H1 (cell line): Measurements from ENCODE around the gene AMH. TPM values are rescaled to one million over a fixed set of nuclear protein-coding genes. Genes with fewer than 3 reads are reported as not detected.

ENCODE experiments used
- CTCF ChIA-PET: fragments of 300-600 bp; sonication (Branson Sonifier 250); formaldehyde crosslinking; loops from one replicate; lab custom pipeline; 2021; ENCODE audit not compliant: partially characterized antibody; lab: Charles Lee
- POLR2A ChIA-PET: fragments of 300-600 bp; sonication (Branson Sonifier 250); formaldehyde crosslinking; loops from one replicate; lab custom pipeline; 2021; ENCODE audit warnings: inconsistent platforms; ENCODE audit not compliant: partially characterized antibody; lab: Charles Lee
- DNase-seq, 2 experiments: peaks; one replicate each; pipeline versions ENCODE4 v3.0.0 to v3.0.0-alpha.2; 2010 to 2022; ENCODE audit warnings: low spot score in 2 of 2, low read depth in 1 of 2, mixed read lengths in 1 of 2
- FAIRE-seq: peaks from 2 replicates; lab custom pipeline; 2011; peaks lifted over from hg19 to GRCh38; lab: Jason Lieb, UNC
- H2AFZ ChIP-seq: 2 replicates; pipeline ENCODE4 v1.8.1; 2012; ENCODE audit warnings: low read length, inconsistent platforms
- H2AK5ac ChIP-seq: 2 replicates; pipeline ENCODE4 v1.6.1; 2013; ENCODE audit warnings: low read depth, low read length
- H2BK120ac ChIP-seq: replicated peaks from 2 replicates; pipeline ENCODE3; 2013; ENCODE audit warnings: low read depth, low read length, inconsistent platforms
- H2BK12ac ChIP-seq: 2 replicates; pipeline ENCODE4 v1.6.1; 2013; ENCODE audit warnings: low read depth, low read length
- H2BK15ac ChIP-seq: 2 replicates; pipeline ENCODE4 v1.6.1; 2013; ENCODE audit warnings: low read length
- H2BK20ac ChIP-seq: 2 replicates; pipeline ENCODE4 v1.6.1; 2013; ENCODE audit warnings: low read length
- H2BK5ac ChIP-seq: 2 replicates; pipeline ENCODE4 v1.6.1; 2013; ENCODE audit warnings: low read depth, low read length
- H3K14ac ChIP-seq: 2 replicates; pipeline ENCODE4 v1.6.1; 2013; ENCODE audit warnings: inconsistent platforms; ENCODE audit not compliant: insufficient read length
- H3K18ac ChIP-seq: 2 replicates; pipeline ENCODE4 v1.6.1; 2013; ENCODE audit warnings: low read length; ENCODE audit errors: extremely low read depth
- H3K23ac ChIP-seq: 2 replicates; pipeline ENCODE4 v1.6.1; 2013; ENCODE audit warnings: inconsistent platforms; ENCODE audit not compliant: insufficient read length
- H3K23me2 ChIP-seq: 2 replicates; pipeline ENCODE4 v1.6.1; 2013; ENCODE audit warnings: low read depth, low read length
- H3K27ac ChIP-seq: 2 replicates; pipeline ENCODE4 v1.6.1; 2011; ENCODE audit warnings: low read depth, low read length, inconsistent platforms
- H3K27me3 ChIP-seq, 4 experiments: replicated peaks in 1 of 4; 1 replicate in 1 of 4; 2 replicates in 3 of 4; pipeline versions ENCODE4 v1.6.1 to v1.8.1; 2011 to 2013; ENCODE audit warnings: low read length in 3 of 4, mild to moderate bottlenecking in 3 of 4, inconsistent platforms in 2 of 4, mixed read lengths in 2 of 4, moderate library complexity in 1 of 4; ENCODE audit not compliant: control insufficient read depth in 3 of 4, insufficient read depth in 3 of 4; ENCODE audit errors: extremely low read depth in 1 of 4
- H3K36me3 ChIP-seq, 4 experiments: 2 replicates each; pipeline versions ENCODE4 v1.6.1 to v1.8.1; 2011 to 2013; ENCODE audit warnings: mild to moderate bottlenecking in 4 of 4, low read length in 3 of 4, moderate library complexity in 2 of 4, control low read depth in 1 of 4, inconsistent platforms in 1 of 4; ENCODE audit not compliant: insufficient read depth in 4 of 4, control insufficient read depth in 2 of 4
- H3K4ac ChIP-seq: replicated peaks from 2 replicates; pipeline ENCODE3; 2013; ENCODE audit warnings: low read length, low read depth, mixed read lengths, inconsistent platforms; ENCODE audit not compliant: insufficient read length
- H3K4me1 ChIP-seq, 4 experiments: replicated peaks in 1 of 4; 1 replicate in 1 of 4; 2 replicates in 3 of 4; pipeline versions ENCODE4 v1.6.1 to v1.8.1; 2011 to 2013; ENCODE audit warnings: low read length in 3 of 4, inconsistent platforms in 2 of 4, mixed read lengths in 1 of 4; ENCODE audit not compliant: insufficient read depth in 4 of 4, control insufficient read depth in 3 of 4
- H3K4me2 ChIP-seq, 2 experiments: 2 replicates each; pipeline versions ENCODE4 v1.6.1 to v1.8.1; 2011 to 2013; ENCODE audit warnings: low read depth in 2 of 2, low read length in 2 of 2, control low read depth in 1 of 2, inconsistent platforms in 1 of 2, mild to moderate bottlenecking in 1 of 2; ENCODE audit not compliant: insufficient read depth in 1 of 2
- H3K4me3 ChIP-seq, 4 experiments: fragments of 200-600, 300-600 bp in 1 of 4; sonication (generic), shearing (Covaris generic), sonication (Bioruptor Twin) in 1 of 4; 2 replicates each; pipeline versions ENCODE4 v1.5.1 to v1.8.1; 2011 to 2016; ENCODE audit warnings: low read length in 4 of 4, low read depth in 3 of 4, control low read depth in 2 of 4, inconsistent platforms in 2 of 4, mild to moderate bottlenecking in 2 of 4, mixed read lengths in 1 of 4, moderate library complexity in 1 of 4; ENCODE audit not compliant: insufficient read depth in 2 of 4; ENCODE audit errors: extremely low read depth in 1 of 4
- H3K56ac ChIP-seq: replicated peaks from 2 replicates; pipeline ENCODE3; 2013; ENCODE audit warnings: low read depth, mild to moderate bottlenecking, mixed read lengths, low read length, inconsistent platforms; ENCODE audit not compliant: insufficient read length
- H3K79me1 ChIP-seq: 2 replicates; pipeline ENCODE4 v1.6.1; 2013; ENCODE audit warnings: low read depth, low read length, control low read depth
- H3K79me2 ChIP-seq, 2 experiments: 2 replicates each; pipeline versions ENCODE4 v1.6.1 to v1.8.1; 2012 to 2013; ENCODE audit warnings: low read length in 2 of 2, mild to moderate bottlenecking in 2 of 2, inconsistent platforms in 1 of 2; ENCODE audit not compliant: insufficient read depth in 2 of 2, control insufficient read depth in 1 of 2
- H3K9ac ChIP-seq, 4 experiments: replicated peaks in 1 of 4; 1 replicate in 1 of 4; 2 replicates in 3 of 4; pipeline versions ENCODE4 v1.6.1 to v1.8.1; 2011 to 2013; ENCODE audit warnings: low read depth in 3 of 4, low read length in 3 of 4, control low read depth in 2 of 4, mild to moderate bottlenecking in 2 of 4, moderate library complexity in 2 of 4, inconsistent platforms in 1 of 4; ENCODE audit errors: extremely low read depth in 1 of 4
- H3K9me3 ChIP-seq, 2 experiments: 2 replicates each; pipeline versions ENCODE4 v1.6.1 to v1.8.1; 2012 to 2013; ENCODE audit warnings: mild to moderate bottlenecking in 2 of 2, moderate library complexity in 2 of 2, control low read depth in 1 of 2, inconsistent platforms in 1 of 2, low read depth in 1 of 2, low read length in 1 of 2, mixed read lengths in 1 of 2; ENCODE audit not compliant: insufficient read depth in 2 of 2
- H4K20me1 ChIP-seq, 2 experiments: replicated peaks in 1 of 2; 2 replicates each; pipeline versions ENCODE3 to v1.8.1; 2011 to 2013; ENCODE audit warnings: inconsistent platforms in 2 of 2, low read length in 2 of 2, mild to moderate bottlenecking in 1 of 2; ENCODE audit not compliant: insufficient read depth in 2 of 2, control insufficient read depth in 1 of 2
- H4K5ac ChIP-seq: 2 replicates; pipeline ENCODE4 v1.6.1; 2013; ENCODE audit warnings: low read length, low read depth, mixed read lengths, inconsistent platforms; ENCODE audit not compliant: insufficient read length
- H4K8ac ChIP-seq: 2 replicates; pipeline ENCODE4 v1.8.0; 2013; ENCODE audit warnings: mild to moderate bottlenecking, moderate library complexity, low read length, inconsistent platforms; ENCODE audit not compliant: insufficient read depth; ENCODE audit errors: extremely low read depth
- H4K91ac ChIP-seq: replicated peaks from 2 replicates; pipeline ENCODE3; 2013; ENCODE audit warnings: low read length, mixed read lengths, inconsistent platforms; ENCODE audit not compliant: insufficient read length
- EZH2 ChIP-seq: fragments of 200-600 bp; sonication (generic); IDR thresholded peaks from 2 replicates; pipeline ENCODE4 v1.7.1; 2012; ENCODE audit warnings: low read depth, mild to moderate bottlenecking, moderate library complexity, low read length, inconsistent platforms; ENCODE audit not compliant: severe bottlenecking
- WGBS, 2 experiments: shearing (Covaris generic) in 1 of 2; methylation state at CpG; one replicate each; pipeline versions ENCODE4 v1.1.6 to v1.1.7; 2013 to 2015; ENCODE audit warnings: low lambda C conversion rate in 2 of 2, mixed read lengths in 2 of 2, inconsistent platforms in 1 of 2, low coverage in 1 of 2, missing lambda C conversion rate in 1 of 2; ENCODE audit not compliant: insufficient replicate concordance in 2 of 2, insufficient coverage in 1 of 2, insufficient read length in 1 of 2; ENCODE audit errors: extremely low coverage in 1 of 2, missing lambda C conversion rate in 1 of 2; 5-methylcytosine and 5-hydroxymethylcytosine counted together
- microRNA counts: library from miRNA; unstranded; fragments of <30 nt; microRNA quantifications from one replicate; lab custom pipeline; 2015
- microRNA-seq, 2 experiments: library from miRNA; unstranded; fragments of <30 nt; microRNA quantifications; one replicate each; pipeline versions ENCODE4 to v1.2.0, GENCODE V29; 2016 to 2020; ENCODE audit warnings: borderline microRNAs expressed in 2 of 2, borderline number of aligned reads in 2 of 2, borderline replicate concordance in 1 of 2
- polyA plus RNA-seq, 7 experiments: library from polyadenylated mRNA; depleted of rRNA in 3 of 7; stranded (reverse) in 5 of 7; unstranded in 2 of 7; fragments of >200 nt in 5 of 7; fragments of 200-250 nt in 2 of 7; gene quantifications; 1 replicate in 5 of 7; 2 replicates in 1 of 7; 4 replicates in 1 of 7; pipeline versions ENCODE4 v1.2.1 to v1.2.3, GENCODE V29; 2011 to 2013; ENCODE audit warnings: missing spikeins in 2 of 7, mixed read lengths in 2 of 7
- small RNA-seq: library from polyadenylated mRNA; stranded (forward); fragments of <200 nt; extraction: miRNeasy Mini kit (QIAGEN cat#:217004); gene quantifications from one replicate; pipeline ENCODE3, GENCODE V24; 2013; ENCODE audit not compliant: insufficient read depth
- total RNA-seq: library from RNA; stranded (reverse); fragmentation: NEBNext Ultra II Directional; extraction: Animal tissue kit (Norgen Biotek cat#: 25700); gene quantifications from 2 replicates; pipeline ENCODE4 v1.2.1, GENCODE V29; 2021

Gene AMH
- total and polyA plus RNA-seq, 2 of the 8 experiments (the other 6 are each of a cell fraction or from before 2014, with no cell fraction given): 10.5 to 15.4 TPM

GRCh38 chr19:2300533-2300932, 51.4 kb downstream of the AMH start:
- H4K20me1 ChIP-seq: peaks cover 0 to 2% of the 10 kb centered on the region in 2 experiments
- FAIRE-seq: no peak
- no peak overlapping the region for H4K8ac ChIP-seq
- H3K14ac ChIP-seq: no peak overlapping the region
- H4K5ac ChIP-seq: no peak overlapping the region
- H3K36me3 ChIP-seq: no peaks in the 10 kb centered on the region
- 0 out of 2 replicates have a peak overlapping the region, but pooled peaks have one; percentile 81 for H2BK15ac ChIP-seq
- ChIA-PET CTCF (interaction anchor here (1.6 kb wide), 1 partner anchor 15 kb away, joined by 8 read pairs; no protein-coding TSS in a partner anchor), POLR2A (interaction anchor here (1.0 to 1.1 kb wide), 2 partner anchors 13 to 21 kb away, joined by 3 to 4 read pairs; no protein-coding TSS in a partner anchor)
- no peak overlapping the region for H2AFZ ChIP-seq
- H3K27me3 ChIP-seq: peaks cover 0 to 20% (median 9%) of the 10 kb centered on the region in 4 experiments; a peak in 4 of 7 replicates
- no peak overlapping the region for H3K4ac ChIP-seq
- H3K27ac ChIP-seq: no peak overlapping the region
- peak overlapping the region; percentile 16 for H3K56ac ChIP-seq
- H3K79me1 ChIP-seq: no peaks in the 10 kb centered on the region
- no peak overlapping the region for H3K4me3 ChIP-seq
- H3K23ac ChIP-seq: no peak overlapping the region
- no peak overlapping the region for H2AK5ac ChIP-seq
- H2BK12ac ChIP-seq: peak overlapping the region; percentile 3; the same call in 1 of the 2 replicates
- no peak for TF ChIP-seq EZH2
- H4K91ac ChIP-seq: no peak overlapping the region
- DNase-seq: no peak
- H2BK20ac ChIP-seq: no peak overlapping the region
- no peaks in the 10 kb centered on the region for H3K9me3 ChIP-seq
- 92% methylated on average over 12 of the region's 17 CpGs; no CpG with 5 or more reads in 1 of the 2 experiments for WGBS, 2 experiments
- no peaks in the 10 kb centered on the region for H3K79me2 ChIP-seq
- H3K18ac ChIP-seq: no peak overlapping the region
- no peak overlapping the region for H2BK5ac ChIP-seq
- H3K4me2 ChIP-seq: no peak overlapping the region
- no peaks in the 10 kb centered on the region; the same call in 1 of the 2 replicates for H3K23me2 ChIP-seq
- H3K4me1 ChIP-seq: peaks cover 0 to 10% (median 7%) of the 10 kb centered on the region in 4 experiments; a peak in 5 of 7 replicates
- H2BK120ac ChIP-seq: no peak overlapping the region
- H3K9ac ChIP-seq: no peak overlapping the region

MicroRNA genes within 50 kb of the gene (microRNA counts, 767-probe panel; counts per million panel counts)
- 879 counts per million, percentile 95 among the panel's probes with 10 or more counts for microRNA hsa-miR-1227 (lab: Ali Mortazavi, UCI)

Small RNA genes within 50 kb of the gene (microRNA-seq; reads per million reads assigned to microRNA genes)
- 0.46 to 2.2 reads per million in 2 experiments for gene MIR1227
- 0 reads per million in 2 experiments for gene MIR4321

Small RNA genes within 50 kb of the gene (small RNA-seq; reads per million reads assigned to genes)
- 1.2 reads per million for gene MIR1227

Other genes with a start within 250 kb of the AMH start
- 92.3 and 95.3 TPM in 2 replicates for gene BTBD2, start 233.6 kb upstream of the AMH start, total RNA-seq
- 91.7 and 142 TPM in 2 replicates for gene BTBD2, start 233.6 kb upstream of the AMH start, polyA plus RNA-seq (2011; rRNA removed)
- gene MKNK2, start 198.1 kb upstream of the AMH start, total RNA-seq: 163 and 174 TPM in 2 replicates
- 166 and 200 TPM in 2 replicates for gene MKNK2, start 198.1 kb upstream of the AMH start, polyA plus RNA-seq (2011; rRNA removed)
- 9.2 and 9.8 TPM in 2 replicates for gene MOB3A, start 153.0 kb upstream of the AMH start, total RNA-seq
- 9.6 and 10.2 TPM in 2 replicates for gene MOB3A, start 153.0 kb upstream of the AMH start, polyA plus RNA-seq (2011; rRNA removed)
- 1.3 and 1.8 TPM in 2 replicates for gene IZUMO4, start 152.4 kb upstream of the AMH start, total RNA-seq
- gene IZUMO4, start 152.4 kb upstream of the AMH start, polyA plus RNA-seq (2011; rRNA removed): 1.9 and 2.3 TPM in 2 replicates
- 174 and 184 TPM in 2 replicates for gene AP3D1, start 97.8 kb upstream of the AMH start, total RNA-seq
- 161 and 227 TPM in 2 replicates for gene AP3D1, start 97.8 kb upstream of the AMH start, polyA plus RNA-seq (2011; rRNA removed)
- gene DOT1L, start 85.4 kb upstream of the AMH start, total RNA-seq: 74.8 and 76.3 TPM in 2 replicates
- 17.5 and 39.8 TPM in 2 replicates for gene DOT1L, start 85.4 kb upstream of the AMH start, polyA plus RNA-seq (2011; rRNA removed)
- 135 TPM in 2 replicates for gene PLEKHJ1, start 13.0 kb upstream of the AMH start, total RNA-seq
- gene PLEKHJ1, start 13.0 kb upstream of the AMH start, polyA plus RNA-seq (2011; rRNA removed): 187 and 235 TPM in 2 replicates
- gene SF3A2, start 12.5 kb upstream of the AMH start, total RNA-seq: 142 and 146 TPM in 2 replicates
- 15.3 and 31.2 TPM in 2 replicates for gene SF3A2, start 12.5 kb upstream of the AMH start, polyA plus RNA-seq (2011; rRNA removed)
- 0.56 and 1.7 TPM in 2 replicates for gene JSRP1, start 7.1 kb downstream of the AMH start, total RNA-seq
- 0.24 and 0.53 TPM in 2 replicates for gene JSRP1, start 7.1 kb downstream of the AMH start, polyA plus RNA-seq (2011; rRNA removed)
- not detected in 2 replicates for gene PEAK3, start 32.9 kb downstream of the AMH start, total RNA-seq
- not detected in 2 replicates for gene PEAK3, start 32.9 kb downstream of the AMH start, polyA plus RNA-seq (2011; rRNA removed)
- gene LINGO3, start 58.8 kb downstream of the AMH start, total RNA-seq: 0.13 TPM in 1 of 2 replicates, not detected in the other
- 0.59 and 0.93 TPM in 2 replicates for gene LINGO3, start 58.8 kb downstream of the AMH start, polyA plus RNA-seq (2011; rRNA removed)
- gene LSM7, start 79.3 kb downstream of the AMH start, total RNA-seq: 228 and 238 TPM in 2 replicates
- gene LSM7, start 79.3 kb downstream of the AMH start, polyA plus RNA-seq (2011; rRNA removed): 1,335 and 1,623 TPM in 2 replicates
- gene SPPL2B, start 79.4 kb downstream of the AMH start, total RNA-seq: 52.6 and 55.7 TPM in 2 replicates
- gene SPPL2B, start 79.4 kb downstream of the AMH start, polyA plus RNA-seq (2011; rRNA removed): 34.8 and 83.1 TPM in 2 replicates
- gene TMPRSS9, start 110.9 kb downstream of the AMH start, total RNA-seq: 0.19 and 0.33 TPM in 2 replicates
- gene TMPRSS9, start 110.9 kb downstream of the AMH start, polyA plus RNA-seq (2011; rRNA removed): 0.15 and 0.33 TPM in 2 replicates
- 275 and 277 TPM in 2 replicates for gene TIMM13, start 178.3 kb downstream of the AMH start, total RNA-seq
- 270 and 410 TPM in 2 replicates for gene TIMM13, start 178.3 kb downstream of the AMH start, polyA plus RNA-seq (2011; rRNA removed)
- gene LMNB2, start 207.6 kb downstream of the AMH start, total RNA-seq: 177 and 179 TPM in 2 replicates
- 287 and 360 TPM in 2 replicates for gene LMNB2, start 207.6 kb downstream of the AMH start, polyA plus RNA-seq (2011; rRNA removed)
- gene GADD45B, start 226.8 kb downstream of the AMH start, total RNA-seq: 11.0 and 11.4 TPM in 2 replicates
- 7.4 and 12.1 TPM in 2 replicates for gene GADD45B, start 226.8 kb downstream of the AMH start, polyA plus RNA-seq (2011; rRNA removed)